Neuron (in vitro differentiated cells): Measurements from ENCODE around the gene RIPPLY3.
"Not testable (repeated sequence)": the region's sequence is repeated elsewhere in the genome, so short reads cannot be mapped to it uniquely, and the experiment has no call there.

Source experiments
- H2AFZ ChIP-seq: one replicate; pipeline ENCODE4 v1.6.1; 2013; ENCODE audit warnings: low read depth, mild to moderate bottlenecking, inconsistent platforms, low read length, moderate library complexity
- H3K27me3 ChIP-seq: one replicate; pipeline ENCODE4 v1.6.1; 2013; ENCODE audit warnings: low read length; ENCODE audit not compliant: insufficient read depth
- H3K36me3 ChIP-seq: one replicate; pipeline ENCODE4 v1.6.1; 2013; ENCODE audit warnings: low read length; ENCODE audit not compliant: insufficient read depth
- H3K4me1 ChIP-seq: one replicate; pipeline ENCODE4 v1.6.1; 2013; ENCODE audit warnings: low read length; ENCODE audit not compliant: insufficient read depth
- H3K4me3 ChIP-seq: 2 replicates; pipeline ENCODE4 v1.5.1; 2013; ENCODE audit warnings: mild to moderate bottlenecking, low read length, moderate library complexity
- H3K9me3 ChIP-seq: one replicate; pipeline ENCODE4 v1.6.1; 2013; ENCODE audit warnings: low read length

Gene RIPPLY3

GRCh38 chr21:37044643-37045042 lies 38.1 kb downstream of the RIPPLY3 start:
- Histone ChIP-seq H3K4me1 (peaks cover 1% of the 10 kb centered on the region), H3K27me3 (no peaks in the 10 kb centered on the region), H3K36me3 (no peaks in the 10 kb centered on the region), H3K9me3 (no peaks in the 10 kb centered on the region), H3K4me3 (no peak overlapping the region), H2AFZ (no peak overlapping the region)

GRCh38 chr21:37045149-37045548 lies 38.6 kb downstream of the RIPPLY3 start:
- no peaks in the 10 kb centered on the region for H3K27me3 ChIP-seq
- no peaks in the 10 kb centered on the region for H3K36me3 ChIP-seq
- H3K4me3 ChIP-seq: no peak overlapping the region
- H3K9me3 ChIP-seq: no peaks in the 10 kb centered on the region
- no peak overlapping the region for H2AFZ ChIP-seq
- no peaks in the 10 kb centered on the region for H3K4me1 ChIP-seq

DNA sequence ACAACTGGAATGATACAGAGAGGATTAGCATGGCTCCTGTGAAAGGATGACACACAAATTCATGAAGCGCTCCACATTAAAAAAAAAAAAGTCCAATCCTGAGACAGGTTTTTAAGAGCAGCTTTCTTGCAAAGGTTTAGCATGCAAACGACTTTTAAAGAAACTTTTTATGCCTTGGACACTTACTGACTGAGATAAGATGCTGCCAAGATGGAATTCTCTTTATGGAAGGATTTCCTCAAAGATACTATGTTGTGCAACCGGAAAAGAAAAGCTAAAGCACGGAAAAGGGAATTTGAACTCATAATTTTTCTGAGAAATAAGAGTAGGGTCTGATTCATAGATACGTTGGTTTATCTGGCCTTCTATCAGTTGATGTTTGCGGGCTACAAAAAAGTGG lies 39.1 kb downstream of the RIPPLY3 start:
- no peaks in the 10 kb centered on the region for H3K27me3 ChIP-seq
- H3K36me3 ChIP-seq: no peaks in the 10 kb centered on the region
- H3K9me3 ChIP-seq: no peaks in the 10 kb centered on the region
- no peaks in the 10 kb centered on the region for H3K4me1 ChIP-seq
- H2AFZ ChIP-seq: no peak overlapping the region
- no peak overlapping the region for H3K4me3 ChIP-seq

DNA sequence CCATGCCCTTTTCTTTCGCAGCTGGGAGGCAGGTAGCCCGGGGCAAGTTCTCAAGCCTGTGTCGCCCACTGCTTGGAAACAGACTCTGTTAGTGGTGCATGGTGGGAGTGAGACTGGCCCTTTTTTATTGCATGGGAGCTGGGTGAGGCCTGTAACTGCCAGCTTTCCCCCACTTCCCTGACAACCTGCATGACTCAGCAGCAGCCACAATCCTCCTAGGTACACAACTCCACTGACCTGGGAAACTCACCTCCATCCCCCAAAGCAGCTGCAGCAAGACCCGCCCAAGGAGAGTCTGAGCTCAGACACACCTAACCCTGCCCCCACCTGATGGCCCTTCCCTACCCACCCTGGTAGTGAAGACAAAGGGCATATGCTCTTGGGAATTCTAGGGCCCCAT lies 40.6 kb downstream of the RIPPLY3 start:
- H3K4me1 ChIP-seq: no peaks in the 10 kb centered on the region
- H3K36me3 ChIP-seq: no peaks in the 10 kb centered on the region
- no peak overlapping the region for H3K4me3 ChIP-seq
- no peaks in the 10 kb centered on the region for H3K9me3 ChIP-seq
- no peaks in the 10 kb centered on the region for H3K27me3 ChIP-seq
- no peak overlapping the region for H2AFZ ChIP-seq

- H3K4me3 ChIP-seq: not testable (repeated sequence)
These were observed 43.2 kb downstream of the RIPPLY3 start for GRCh38 chr21:37049741-37050140.

DNA sequence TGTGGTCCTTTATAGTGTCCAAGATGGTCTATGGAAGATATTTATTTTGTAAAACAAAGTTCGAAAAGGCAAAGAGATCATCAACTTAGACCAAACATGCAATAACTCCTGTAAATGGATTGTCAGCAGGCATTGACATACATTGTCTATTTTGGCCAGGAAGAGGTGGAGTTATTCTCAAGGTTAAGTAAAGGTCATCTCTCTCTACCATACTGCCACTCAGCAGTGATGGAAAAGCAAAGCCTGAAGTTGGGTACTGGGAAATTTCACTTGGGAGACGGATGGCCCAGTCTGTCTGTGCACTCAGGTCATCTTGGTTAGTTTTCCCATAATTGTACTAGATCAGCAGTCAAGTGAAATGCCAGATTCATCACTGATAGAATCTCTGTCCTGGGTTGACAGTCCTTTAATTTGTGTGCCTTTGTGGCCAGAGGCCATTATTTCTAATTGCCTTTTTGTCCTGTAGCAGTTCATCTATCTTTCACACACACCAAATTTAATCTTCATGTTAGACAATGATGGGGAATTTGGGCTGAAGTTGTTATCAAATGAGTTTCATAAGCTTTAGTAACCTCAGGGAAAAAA lies 48.9 kb downstream of the RIPPLY3 start:
- Histone ChIP-seq H3K4me3 (no peak overlapping the region), H3K4me1 (peaks cover 8% of the 10 kb centered on the region), H3K27me3 (no peaks in the 10 kb centered on the region), H3K36me3 (no peaks in the 10 kb centered on the region), H2AFZ (no peak overlapping the region), H3K9me3 (peaks cover 5% of the 10 kb centered on the region)

More at GRCh38 chr21:37049741-37050140, 43.2 kb downstream of the RIPPLY3 start:
- H3K4me1 ChIP-seq, H3K27me3 ChIP-seq, H3K9me3 ChIP-seq, H2AFZ ChIP-seq, H3K36me3 ChIP-seq: not testable (repeated sequence)

DNA sequence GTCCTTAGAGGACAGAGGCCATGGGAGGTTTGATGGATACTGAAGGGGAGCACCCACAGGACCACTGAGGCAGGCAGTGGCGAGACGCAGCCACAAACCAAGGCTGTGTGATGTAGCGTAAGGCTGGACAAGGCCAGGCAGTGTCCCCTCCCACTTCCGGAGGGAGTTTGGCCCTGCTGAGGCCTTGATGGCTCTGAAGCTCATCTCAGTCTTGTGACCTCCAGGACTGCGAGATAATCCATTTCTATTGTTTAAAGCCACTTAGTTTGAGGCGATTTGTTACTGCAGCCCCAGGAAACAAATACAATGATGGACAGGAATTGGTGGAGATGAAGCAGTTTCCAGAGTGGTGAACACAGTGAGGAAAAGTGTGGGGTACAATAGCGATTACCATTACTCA lies 51.1 kb downstream of the RIPPLY3 start:
- Histone ChIP-seq H3K27me3 (no peaks in the 10 kb centered on the region), H3K9me3 (peaks cover 5% of the 10 kb centered on the region), H2AFZ (no peak overlapping the region), H3K36me3 (no peaks in the 10 kb centered on the region), H3K4me1 (peaks cover 30% of the 10 kb centered on the region), H3K4me3 (no peak overlapping the region)

DNA sequence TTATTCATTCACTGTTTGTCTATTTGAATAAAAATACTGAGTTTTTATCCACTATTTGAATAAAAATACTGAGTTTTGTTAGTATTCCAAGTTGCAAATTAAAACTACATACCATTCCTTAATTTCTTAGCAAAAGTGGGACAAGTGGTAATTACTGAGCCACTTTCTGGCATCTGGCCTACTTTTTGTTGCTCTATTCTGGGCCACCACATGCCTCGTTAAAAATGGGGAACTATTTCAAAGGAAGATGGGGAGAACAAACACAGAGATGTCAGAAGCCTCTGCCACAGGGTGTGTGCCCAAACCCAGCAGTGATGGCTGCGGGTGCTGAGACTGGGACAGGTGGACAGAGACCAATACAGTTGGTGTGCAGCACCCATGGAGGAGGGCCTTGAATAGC lies 51.8 kb downstream of the RIPPLY3 start:
- no peaks in the 10 kb centered on the region for H3K36me3 ChIP-seq
- H2AFZ ChIP-seq: no peak overlapping the region
- H3K4me3 ChIP-seq: no peak overlapping the region
- no peaks in the 10 kb centered on the region for H3K27me3 ChIP-seq
- H3K9me3 ChIP-seq: peaks cover 5% of the 10 kb centered on the region
- peaks cover 35% of the 10 kb centered on the region for H3K4me1 ChIP-seq

DNA sequence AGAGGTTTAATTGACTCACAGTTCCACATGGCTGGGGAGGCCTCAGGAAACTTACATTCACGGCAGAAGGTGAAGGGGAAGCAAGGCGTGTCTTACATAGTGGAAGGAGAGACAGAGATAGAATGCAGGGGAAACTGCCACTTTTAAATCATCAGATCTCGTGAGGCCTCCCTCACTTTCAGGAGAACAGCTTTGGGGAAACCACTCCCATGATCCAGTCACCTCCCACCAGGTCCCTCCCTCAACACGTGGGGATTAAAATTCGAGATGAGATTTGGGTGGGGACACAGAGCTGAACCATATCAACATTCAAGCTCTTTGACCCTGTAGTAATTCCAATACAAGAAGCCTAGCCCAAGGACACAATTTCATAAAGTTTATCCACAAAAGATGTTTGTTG lies 52.7 kb downstream of the RIPPLY3 start:
- Histone ChIP-seq H3K27me3 (no peaks in the 10 kb centered on the region), H3K9me3 (peaks cover 5% of the 10 kb centered on the region), H3K4me3 (no peak overlapping the region), H2AFZ (no peak overlapping the region), H3K4me1 (peaks cover 45% of the 10 kb centered on the region), H3K36me3 (no peaks in the 10 kb centered on the region)

DNA sequence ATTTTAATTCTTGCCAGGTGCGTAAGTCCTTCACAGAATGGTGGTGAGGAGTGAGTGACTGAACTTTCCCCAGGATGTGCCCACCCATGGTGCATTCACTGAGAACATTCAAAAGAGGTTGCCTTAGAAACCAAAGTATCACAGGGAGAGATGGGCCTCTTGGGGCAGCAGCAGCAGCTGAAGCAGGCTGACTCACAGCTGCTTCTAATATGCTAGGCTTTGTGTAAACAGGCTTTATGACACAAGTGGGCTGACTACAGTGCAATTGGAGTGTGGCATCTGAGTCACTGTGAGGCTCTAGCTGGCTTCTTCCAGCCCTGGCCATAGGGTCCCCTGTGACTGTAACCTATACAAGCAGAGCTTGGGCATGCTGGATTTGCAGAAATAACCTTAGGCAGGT lies 53.8 kb downstream of the RIPPLY3 start:
- Histone ChIP-seq H3K27me3 (no peaks in the 10 kb centered on the region), H3K4me1 (peaks cover 54% of the 10 kb centered on the region), H3K4me3 (no peak overlapping the region), H3K36me3 (no peaks in the 10 kb centered on the region), H3K9me3 (peaks cover 5% of the 10 kb centered on the region), H2AFZ (no peak overlapping the region)

DNA sequence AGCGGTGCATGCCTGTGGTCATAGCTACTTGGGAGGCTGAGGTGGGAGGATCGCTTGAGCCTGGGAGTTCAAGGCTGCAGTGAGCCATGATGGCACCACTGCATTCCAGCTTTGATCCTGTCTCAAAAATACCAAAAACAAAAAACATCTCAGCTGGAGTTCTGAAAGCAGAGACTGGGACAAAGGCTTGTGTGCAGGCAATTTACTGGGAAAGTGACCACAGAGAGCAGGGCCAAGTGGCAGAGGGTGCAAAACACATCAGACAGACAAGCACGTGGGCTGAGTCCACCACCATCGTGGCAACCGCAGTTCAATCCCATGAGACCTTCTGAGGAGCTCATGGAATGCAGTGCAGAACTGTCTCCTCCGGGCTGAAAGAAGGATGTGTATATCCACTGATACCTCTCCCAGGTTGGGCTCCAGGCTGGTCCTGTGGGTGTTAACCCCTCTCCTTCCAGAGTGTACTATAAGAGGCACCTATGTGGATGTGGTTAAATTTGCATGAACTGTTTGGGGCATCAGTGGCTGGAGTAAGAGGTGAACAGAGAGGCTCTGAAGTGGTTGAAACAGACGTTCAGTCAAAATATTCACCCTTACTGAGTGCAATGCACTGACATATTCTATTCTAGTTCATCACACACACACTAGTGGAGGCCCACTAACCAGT lies 55.6 kb downstream of the RIPPLY3 start:
- peaks cover 52% of the 10 kb centered on the region for H3K4me1 ChIP-seq
- H3K4me3 ChIP-seq: no peak overlapping the region
- no peaks in the 10 kb centered on the region for H3K27me3 ChIP-seq
- peaks cover 3% of the 10 kb centered on the region for H3K9me3 ChIP-seq
- H2AFZ ChIP-seq: no peak overlapping the region
- H3K36me3 ChIP-seq: peaks cover 9% of the 10 kb centered on the region

- no peaks in the 10 kb centered on the region for H3K27me3 ChIP-seq
- H3K4me3 ChIP-seq: no peak overlapping the region
- H3K4me1 ChIP-seq: peaks cover 52% of the 10 kb centered on the region
- peaks cover under 1% of the 10 kb centered on the region for H3K9me3 ChIP-seq
- no peak overlapping the region for H2AFZ ChIP-seq
- peaks cover 9% of the 10 kb centered on the region for H3K36me3 ChIP-seq
These were observed 56.1 kb downstream of the RIPPLY3 start for GRCh38 chr21:37062593-37062935.

DNA sequence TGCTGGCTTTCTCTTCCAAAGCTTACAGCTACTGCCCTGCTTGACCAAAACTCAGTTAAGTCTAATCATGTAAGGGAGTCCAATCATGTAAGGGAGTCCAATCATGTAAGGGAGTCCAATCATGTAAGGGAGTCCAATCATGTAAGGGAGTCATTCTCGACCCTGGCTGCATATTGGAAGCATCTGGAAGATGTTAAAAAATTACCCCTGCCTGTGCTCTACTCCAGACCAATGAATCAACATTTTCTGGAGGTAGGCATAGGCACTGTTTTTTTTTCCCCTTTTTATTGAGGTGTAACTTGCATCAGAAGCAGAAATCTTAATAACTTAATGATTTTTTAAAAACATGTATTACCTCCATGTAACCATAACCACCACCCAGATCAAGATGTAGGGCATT lies 56.9 kb downstream of the RIPPLY3 start:
- Histone ChIP-seq H3K4me3 (no peak overlapping the region), H3K9me3 (no peaks in the 10 kb centered on the region), H3K4me1 (peaks cover 52% of the 10 kb centered on the region)

GRCh38 chr21:37064841-37065240 lies 58.3 kb downstream of the RIPPLY3 start:
- Histone ChIP-seq H3K36me3 (peaks cover 15% of the 10 kb centered on the region), H3K4me3 (no peak overlapping the region), H2AFZ (no peak overlapping the region), H3K27me3 (no peaks in the 10 kb centered on the region), H3K4me1 (peaks cover 51% of the 10 kb centered on the region), H3K9me3 (peaks cover 4% of the 10 kb centered on the region)

More for the DNA sequence above, 56.9 kb downstream of the RIPPLY3 start:
- H2AFZ ChIP-seq: no peak overlapping the region
- no peaks in the 10 kb centered on the region for H3K27me3 ChIP-seq
- H3K36me3 ChIP-seq: peaks cover 9% of the 10 kb centered on the region
